GM18907 (cell line): ENCODE results near the gene PKNOX2.

Experiments used
- ATAC-seq: cut with Tn5 transposase; IDR thresholded peaks from one replicate; pipeline ENCODE4 v1.9.1; 2021; ENCODE audit warnings: mild to moderate bottlenecking, moderate library complexity; ENCODE audit not compliant: unreplicated experiment

The PKNOX2 gene

DNA sequence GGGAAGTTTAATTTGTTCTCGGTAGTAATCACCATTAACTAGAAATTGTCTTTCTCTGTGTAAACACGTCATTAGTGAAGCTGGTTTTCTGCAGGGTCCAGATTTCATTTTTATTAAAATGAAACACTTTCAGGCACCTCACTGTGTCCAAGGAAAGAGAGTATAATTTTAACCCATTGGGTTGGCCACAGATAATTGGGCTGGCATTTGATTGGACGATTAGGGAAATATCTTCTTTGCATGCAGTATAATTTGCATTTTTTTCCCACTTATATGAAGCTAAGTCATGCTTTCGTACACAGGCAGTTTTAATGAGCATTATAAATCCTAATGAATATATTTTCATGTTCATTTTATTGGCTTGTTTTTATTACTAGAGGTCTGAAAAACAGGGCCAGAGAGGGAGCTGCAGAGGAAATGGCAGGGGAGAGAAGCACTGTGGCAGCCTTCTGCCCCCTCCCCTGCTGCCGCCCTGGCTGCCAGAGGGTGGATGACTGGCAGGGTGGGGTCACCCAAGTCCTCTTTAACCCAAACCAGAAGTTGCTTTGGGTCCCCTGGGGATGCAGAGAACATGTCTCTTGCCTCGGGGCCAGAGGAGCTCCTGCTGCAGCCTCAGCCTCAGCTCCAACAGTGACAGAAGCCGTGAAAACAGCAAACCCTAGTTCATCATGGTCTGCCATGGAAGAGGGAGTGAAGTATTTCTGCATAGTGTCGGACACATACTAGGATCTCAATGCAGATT, 93.9 kb downstream of the PKNOX2 start:
- no peak for ATAC-seq

DNA sequence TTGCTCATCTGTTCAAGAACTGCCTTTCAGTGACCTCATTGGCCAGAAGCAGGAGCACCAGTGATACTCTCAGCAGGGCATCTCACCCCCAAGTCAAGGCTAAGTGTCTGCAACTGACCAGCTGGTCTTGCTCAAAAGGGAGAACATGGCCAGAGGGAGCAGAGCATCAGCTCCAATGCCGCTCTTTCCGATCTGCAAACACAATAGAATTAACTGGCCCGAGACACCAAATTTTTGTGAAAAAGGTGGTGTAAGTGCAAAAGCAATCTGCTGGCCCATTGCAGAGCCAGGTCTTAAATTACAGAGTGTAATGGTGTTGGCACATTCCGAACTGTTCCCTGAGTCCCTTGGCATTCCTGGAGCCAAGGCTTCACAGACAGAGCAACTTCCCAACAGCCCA, 97.0 kb downstream of the PKNOX2 start:
- ATAC-seq, result no peak

DNA sequence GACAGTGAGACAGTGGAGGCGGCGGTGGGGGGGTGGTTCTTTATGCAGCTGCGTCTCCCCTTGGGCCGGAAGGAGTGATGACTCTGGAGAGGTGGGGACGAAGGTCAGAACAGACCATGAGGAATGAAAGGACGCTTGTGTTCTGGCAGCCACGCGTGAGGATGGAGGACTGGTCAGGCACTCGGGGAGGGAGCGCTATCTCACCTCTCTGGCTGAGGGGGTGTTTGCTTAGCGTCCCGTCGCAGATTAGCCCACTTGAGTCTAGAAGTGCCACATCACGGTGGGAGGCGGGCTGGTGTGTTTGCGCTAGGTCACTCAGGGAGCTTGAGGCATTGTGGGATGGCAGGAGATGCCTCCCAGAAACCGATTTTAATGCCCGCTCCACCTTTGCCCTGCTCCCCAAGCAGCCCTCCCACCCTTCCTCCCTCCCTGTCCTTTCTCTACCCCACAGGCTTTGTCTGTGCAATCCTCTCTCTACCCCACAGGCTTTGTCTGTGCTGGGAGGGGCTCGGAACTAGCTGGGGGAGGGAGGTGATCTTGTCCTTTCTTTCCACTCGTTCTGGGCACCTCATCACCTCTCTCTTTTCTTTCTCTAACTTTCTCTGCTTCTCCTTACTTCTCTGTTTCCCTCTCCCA, 97.8 kb downstream of the PKNOX2 start:
- ATAC-seq, result no peak

DNA sequence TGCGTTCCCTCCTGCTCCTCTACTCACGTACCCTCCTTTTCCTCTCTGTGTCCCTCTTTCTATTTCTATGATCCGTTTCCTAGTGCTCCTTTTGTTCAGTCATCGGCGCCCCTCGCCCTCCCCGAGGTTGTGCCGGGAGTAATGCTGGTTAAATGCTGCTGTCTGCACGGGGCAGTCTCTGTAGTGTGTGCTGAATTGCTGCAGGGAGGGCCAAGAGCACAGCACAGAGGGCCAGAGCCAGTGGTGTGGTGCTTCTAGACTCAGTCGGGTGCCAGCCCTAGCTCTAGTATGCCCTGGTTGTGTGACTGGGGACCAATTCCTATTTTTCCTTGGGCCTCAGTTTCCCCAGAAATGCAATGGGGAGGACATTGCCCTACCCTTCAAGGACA, 98.3 kb downstream of the PKNOX2 start:
- ATAC-seq, result no peak

DNA sequence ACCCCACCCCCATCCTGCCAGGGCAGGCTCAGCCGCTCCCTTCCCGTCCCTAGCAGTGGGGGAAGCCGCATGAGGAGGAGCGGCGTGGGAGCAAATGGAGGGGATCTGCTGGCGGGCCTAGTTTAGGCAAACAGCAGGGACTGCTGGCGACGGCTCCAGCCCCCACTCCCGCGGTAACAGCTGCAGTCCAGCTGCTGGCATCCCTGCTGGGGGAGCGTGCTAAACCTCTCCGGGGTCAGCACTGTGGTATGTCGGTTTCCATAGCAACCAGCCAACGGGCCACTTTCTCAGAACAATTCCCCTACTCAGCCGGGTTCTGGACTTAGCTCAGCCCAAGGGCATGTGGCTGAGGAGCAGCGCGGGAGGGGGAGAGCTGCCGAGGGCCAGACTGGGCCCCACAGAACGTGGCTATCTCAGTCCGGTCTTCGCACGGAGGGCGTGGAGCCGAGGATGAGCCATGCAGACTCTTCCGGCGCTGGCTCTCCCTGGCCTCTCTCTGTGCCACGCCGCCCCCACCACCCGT, 98.8 kb downstream of the PKNOX2 start:
- ATAC-seq, result no peak

DNA sequence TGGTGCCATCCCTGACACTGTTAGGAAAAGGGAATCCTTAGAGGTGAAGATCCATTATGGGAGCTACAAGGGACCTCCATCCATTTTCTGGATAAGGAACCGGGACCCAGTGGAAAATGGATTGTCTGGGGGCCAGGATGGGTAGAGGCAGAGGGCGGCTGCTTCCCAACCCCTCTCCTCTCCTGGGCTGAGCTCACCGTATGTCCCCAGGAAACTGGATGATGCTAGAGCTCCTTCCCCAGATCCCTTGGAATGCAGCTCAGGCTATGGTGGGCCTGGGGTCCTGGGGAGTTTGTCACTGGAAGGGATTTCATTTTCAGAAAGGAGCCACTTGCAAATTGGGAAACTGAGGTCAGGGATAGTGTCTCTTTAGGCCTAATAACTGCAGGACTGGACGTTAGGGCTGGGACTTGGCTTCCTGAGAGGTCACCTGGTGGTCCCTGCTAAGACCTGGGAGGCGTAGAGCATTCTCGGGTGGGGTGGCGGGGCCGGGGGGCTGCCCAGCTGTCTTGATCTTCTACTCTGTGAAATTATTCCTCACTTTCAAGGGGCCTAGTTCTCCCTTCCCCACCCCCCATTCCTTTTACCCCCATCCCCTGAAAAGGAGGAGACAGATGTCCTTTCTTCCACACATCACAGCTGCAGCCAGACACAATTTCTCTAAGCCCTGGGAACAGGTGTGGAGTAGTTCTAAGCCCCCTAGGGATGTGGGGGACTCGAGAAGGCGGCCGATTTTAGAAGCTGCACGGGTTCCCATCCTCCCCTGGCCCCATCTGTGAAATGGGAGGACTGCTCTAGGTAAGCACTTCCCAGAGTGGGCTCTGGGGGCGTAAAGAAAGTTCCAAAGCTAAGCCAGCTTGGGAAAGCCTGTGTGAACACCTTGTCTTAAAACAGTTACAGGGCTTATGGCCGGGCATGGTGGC, 99.8 kb downstream of the PKNOX2 start:
- no peak for ATAC-seq

DNA sequence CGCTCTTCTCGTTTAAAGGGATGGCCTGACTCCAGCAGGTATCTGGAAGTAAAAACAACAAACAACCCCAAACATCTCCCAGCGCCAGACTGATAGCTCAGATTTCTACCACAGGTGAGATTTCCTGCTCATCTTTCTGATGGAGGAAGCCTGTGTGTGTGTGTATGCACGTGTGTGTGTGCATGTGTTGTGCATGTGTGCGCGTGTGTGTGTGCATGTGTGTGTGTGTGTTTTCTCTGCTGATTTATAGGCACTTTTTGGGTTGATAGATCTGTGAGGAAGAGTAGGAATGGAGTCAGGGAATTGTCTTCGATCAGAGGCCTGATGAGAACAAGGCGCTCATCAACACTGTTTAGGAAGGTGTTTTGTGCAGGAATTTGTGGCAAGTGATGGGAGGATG, 103.0 kb downstream of the PKNOX2 start:
- ATAC-seq, result no peak

DNA sequence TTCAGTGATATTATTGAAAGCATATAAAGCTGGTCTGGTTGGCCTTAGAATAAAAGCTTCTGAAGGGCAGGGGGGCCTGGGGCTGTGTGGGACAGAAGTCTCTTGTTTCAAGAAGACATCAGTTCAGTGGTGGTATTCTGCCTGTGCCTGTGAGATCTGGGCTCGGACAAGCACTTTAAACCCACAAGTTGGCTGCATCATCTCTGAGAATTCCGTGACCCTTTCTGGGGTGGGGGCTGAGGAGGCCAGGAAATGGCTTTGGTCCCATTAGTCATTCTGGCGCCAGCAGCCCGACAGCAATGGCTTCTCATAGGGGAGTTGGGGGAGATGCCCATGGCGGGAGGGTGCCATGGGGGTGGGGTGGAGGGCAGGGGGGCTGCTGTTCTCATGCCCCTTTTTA, 104.1 kb downstream of the PKNOX2 start:
- ATAC-seq, result no peak

DNA sequence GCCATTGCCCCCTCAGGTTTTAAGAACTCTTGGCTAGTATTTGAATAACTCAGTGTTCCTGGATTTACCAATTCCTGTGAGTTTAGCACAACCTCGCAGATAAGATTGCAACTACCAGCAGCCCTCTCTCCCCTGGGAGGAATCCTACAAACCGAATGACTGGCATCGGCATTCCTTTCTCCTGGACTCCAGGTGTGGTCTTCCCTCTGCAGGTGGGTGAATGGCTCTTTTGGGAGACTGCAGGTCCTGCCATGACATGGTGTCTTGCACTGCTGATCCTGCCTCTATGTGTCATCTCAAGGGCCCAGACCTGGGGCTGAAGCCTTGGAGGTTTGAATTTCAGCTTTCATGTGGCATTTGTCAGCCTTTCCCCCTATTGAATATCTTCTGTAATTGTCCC, 105.6 kb downstream of the PKNOX2 start:
- no peak for ATAC-seq

DNA sequence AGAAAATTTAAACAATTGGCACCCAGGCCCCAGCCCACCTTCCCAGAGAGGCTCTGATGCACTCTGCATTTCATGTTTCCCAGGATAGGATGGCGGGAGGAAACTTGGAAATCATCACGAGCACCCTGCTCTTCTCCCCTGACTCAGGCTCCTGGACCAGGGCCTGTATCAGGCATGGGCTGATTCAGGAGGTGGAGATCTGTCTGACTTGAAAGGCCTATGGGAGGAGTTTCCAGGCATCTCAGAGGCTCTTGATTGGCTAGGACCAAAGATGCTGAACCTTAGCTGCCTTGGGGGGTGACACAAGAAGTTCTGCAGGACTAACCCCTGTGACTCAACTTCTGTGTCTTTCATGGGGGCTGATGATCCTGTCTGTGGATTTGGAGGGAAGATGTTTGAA, 106.2 kb downstream of the PKNOX2 start:
- no peak for ATAC-seq

DNA sequence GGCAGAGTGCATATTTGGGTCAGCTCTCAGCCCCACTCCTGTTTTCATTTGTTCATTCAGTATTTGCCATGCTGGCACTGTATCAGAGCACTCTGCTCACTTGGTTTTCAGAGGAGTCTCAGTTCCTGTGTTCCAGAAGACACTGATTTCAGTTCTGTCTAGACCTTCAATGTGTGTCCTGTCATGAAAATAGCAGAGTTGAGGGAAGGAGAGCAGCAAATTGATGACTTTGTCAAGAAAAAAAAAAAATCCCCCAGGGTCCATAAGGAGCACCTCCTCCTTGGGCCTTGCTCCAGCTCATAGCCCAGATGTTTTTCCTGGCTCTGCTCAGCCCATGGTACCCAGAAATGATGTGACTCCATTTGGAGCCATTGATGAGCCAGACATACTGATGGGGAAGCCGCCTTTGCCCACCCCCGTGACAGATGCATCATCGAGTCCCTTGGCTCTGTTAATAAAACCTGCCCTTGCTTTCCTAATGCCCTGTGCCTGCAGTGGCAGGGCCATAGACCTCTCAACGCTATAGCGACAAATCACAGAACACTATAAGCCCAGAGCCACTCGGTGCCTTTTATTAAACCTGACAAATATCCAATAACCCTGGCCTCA, 107.0 kb downstream of the PKNOX2 start:
- no peak for ATAC-seq

DNA sequence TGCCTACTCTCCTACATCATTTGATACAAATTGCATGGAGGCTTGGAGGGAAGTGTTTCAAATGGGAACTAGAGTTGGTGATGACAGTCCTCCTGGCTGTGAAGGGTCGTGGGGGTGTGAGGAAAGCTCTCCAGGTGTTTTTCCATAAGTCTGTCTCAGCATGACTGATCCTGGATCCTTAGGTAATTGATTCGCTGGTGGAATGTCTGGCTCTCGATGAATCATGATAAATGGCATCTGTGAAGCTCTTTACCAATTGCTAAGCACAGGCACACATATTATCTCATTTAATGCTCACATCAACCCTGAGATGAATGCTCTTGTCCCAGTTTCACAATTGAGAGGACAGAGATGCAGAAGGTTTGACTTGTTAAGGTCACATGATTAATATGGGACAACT, 107.5 kb downstream of the PKNOX2 start:
- no peak for ATAC-seq

DNA sequence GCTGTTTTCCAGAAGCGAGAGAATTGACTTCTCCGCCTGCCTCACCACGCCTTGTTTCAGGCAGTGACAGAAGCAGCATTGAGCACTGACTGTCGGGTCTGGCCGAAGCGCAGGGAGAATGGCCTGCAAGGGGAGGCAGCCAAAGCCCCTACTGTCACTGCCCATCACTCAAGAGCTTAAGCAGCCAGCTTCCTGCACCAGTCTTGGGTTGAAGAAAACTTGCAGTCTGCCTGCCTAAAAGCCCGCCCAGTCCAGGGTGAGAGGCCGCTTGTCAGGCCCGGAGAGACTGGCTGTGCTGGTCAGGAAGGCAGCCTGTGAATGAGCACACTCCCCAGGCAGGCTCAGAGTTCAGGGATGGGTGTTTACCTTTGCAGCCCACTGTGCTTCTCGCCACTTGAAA, 108.3 kb downstream of the PKNOX2 start:
- ATAC-seq, result no peak

DNA sequence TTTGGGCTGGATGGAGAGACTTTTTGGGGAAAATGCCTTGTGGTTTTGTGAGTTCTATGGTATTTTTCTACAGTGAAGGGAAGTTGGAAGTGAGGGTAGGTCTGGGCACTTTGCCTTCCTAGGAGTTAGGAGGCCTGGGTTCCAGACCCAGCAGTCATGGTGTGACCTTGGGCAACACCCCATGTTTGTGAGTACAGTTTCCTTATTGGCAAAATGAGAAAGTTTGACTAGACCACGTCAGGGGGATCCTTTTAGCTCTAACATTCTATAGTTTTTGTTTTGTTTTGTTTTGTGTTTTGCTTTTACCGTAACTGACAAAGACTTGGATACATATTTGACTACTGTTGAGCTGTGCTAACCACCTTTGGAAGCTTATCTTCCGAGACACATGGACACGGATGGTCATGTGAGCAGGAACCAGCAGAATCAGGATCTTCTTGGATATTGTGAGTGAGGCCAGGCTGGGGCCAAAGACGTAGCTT, 109.0 kb downstream of the PKNOX2 start:
- no peak for ATAC-seq

DNA sequence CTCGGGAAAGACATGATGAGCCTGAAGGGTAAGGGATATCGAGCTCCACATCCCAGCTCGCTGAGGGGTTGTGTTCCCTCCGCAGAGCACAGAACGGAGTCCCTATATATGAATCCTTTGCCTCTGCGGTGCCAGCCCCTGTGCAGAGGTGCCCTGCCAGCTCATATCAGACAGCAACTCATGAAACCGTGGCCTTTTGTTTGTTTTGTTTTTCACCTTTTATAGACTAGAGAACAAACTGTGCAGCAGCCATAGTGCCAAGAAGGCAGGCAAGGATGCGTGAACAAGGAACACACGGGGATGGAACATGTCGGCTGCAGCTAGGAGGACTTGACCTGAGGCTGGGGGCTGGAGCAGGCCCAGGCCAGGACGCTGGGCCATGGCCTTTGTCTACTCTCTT, 109.8 kb downstream of the PKNOX2 start:
- no peak for ATAC-seq

DNA sequence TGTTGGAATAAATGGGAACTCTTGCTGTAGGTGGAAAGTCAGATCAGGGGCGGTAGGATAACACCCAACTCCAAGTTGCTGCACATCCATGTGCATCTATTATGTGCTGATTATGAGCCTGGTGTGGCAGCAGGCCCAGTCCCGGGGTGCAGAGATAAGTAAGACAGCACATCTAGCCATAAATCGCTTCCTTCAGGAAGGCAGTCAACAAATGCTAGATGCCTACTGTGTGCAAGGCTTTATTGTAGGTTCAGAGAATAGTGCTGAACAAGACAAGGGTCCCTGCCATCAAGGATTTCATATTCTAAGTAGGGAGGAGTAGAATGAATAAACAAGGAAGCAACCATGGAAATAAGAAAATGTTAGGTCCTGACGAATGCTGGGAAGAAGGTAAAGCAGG, 110.2 kb downstream of the PKNOX2 start:
- ATAC-seq, result no peak

DNA sequence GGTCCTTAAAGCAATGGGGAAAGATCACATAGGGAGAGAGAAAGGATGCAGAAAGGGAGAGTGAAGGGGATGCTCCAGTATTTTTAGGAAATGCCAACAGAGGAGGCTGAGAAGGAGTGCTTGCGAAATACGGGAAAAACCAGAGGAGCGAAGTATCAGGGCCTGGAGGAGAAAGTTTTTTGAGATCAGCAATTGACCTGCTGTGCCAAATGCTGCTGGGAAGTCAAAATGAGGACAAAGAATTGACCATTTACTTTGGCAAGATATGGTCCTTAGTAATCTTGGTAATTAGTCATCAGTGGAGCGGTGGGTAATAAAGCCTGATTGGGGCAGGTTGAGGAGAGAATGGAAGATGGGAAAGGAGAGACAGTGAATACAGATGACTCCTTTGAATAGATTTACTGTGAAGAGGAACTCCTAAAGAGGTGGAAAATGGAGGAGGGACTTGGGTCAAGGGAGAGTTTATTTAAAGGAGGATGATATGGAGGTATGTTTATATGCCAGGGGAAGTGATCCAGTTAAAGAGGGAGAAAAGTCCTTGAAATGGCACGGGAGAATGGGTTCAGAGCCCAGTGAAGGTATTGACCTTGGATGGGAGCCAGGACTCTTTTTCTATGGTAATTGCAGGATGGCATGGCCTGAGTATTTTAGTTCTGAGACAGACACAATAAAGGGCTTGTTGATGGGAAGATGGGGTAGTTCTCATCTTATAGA, 111.5 kb downstream of the PKNOX2 start:
- ATAC-seq, result no peak

DNA sequence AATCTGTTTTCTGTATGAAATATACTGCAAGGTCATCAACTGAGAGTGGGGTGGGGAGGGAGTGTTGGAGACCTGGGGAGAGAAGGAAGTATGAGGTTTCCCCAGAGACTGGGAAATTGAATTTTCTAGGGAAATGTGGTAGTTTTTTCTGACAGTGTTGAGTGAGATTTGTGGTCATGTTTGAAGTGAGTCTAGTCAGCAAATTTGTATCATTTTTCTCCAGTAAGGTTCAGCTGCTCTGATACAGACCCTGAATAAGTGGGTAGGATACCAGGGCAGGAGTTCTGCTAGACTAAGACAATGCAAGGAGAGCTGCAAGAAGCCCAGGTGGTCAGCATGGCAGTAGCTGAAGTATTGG, 112.0 kb downstream of the PKNOX2 start:
- ATAC-seq, result no peak

DNA sequence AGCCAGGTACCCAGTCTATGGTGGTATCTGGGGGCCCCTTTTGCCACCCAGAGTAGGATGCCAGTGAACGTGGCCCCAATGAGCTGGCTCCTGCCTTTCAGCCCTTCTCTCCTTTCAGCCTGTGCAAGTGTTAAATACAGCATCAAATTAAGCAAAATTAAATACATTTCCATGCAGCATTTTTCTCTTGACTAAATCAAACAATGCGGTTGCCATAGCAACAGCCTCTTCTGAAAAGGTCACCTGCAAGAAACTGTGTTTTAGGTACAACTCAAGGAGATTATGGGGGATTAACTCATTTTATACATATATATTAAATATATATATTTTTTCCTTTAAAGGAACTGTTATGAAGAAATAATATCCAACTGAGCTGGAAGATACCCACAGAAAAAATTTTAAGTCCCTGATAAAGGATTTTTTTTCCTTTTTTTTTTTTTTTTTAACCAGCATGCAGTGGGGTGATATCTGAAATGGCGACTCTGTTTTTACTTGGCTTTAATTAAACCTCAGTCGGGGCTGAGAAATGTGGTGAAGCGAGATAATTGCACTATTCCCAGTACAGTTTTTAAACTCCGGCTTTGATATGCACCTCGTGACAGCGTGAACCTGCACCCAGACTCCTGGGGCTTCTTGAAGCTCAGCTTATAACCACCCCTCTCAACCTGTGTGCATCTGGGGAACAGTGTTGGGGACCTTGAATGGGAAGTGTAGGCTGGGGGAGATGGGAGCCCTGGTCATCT, 115.3 kb downstream of the PKNOX2 start:
- ATAC-seq, result no peak

DNA sequence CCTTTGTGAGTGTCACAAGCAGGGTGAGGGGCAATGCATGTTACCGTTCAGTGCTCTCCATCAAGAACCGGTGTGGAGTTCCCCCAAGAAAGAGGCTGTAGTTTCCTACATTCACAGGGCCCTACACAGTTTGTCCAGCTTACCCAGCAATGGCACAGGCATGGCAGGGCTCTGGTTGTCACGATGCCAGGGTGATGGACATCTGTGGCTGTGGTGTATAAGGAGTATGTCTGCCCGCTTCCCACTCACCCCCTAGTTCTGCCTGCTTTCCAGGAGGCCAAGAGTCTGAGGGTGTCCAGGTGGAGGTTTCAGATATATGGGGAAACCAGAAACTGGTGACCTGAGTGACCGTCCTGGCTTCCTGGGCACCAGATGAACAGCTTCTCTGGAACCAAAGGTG, 116.1 kb downstream of the PKNOX2 start:
- no peak for ATAC-seq
